Testis (tissue), 2 donors: ENCODE data around the gene GAL3ST3.

Experiments used
- POLR2A ChIP-seq: fragments of 450-650 bp; IDR thresholded peaks from one replicate; pipeline ENCODE4 v1.6.1; 2017; ENCODE audit warnings: antibody characterized with exemption, mild to moderate bottlenecking, moderate library complexity
- TF ChIP-seq, protein P1 (sequence below), 3 experiments: fragments of 450-650 bp in 2 of 3; fragments of 200-600 bp in 1 of 3; sonication (generic) in 1 of 3; IDR thresholded peaks; one replicate each; pipeline ENCODE4 v1.5.1; 2016 to 2019; ENCODE audit warnings: antibody characterized with exemption in 3 of 3, mild to moderate bottlenecking in 2 of 3, moderate library complexity in 1 of 3

DNA sequence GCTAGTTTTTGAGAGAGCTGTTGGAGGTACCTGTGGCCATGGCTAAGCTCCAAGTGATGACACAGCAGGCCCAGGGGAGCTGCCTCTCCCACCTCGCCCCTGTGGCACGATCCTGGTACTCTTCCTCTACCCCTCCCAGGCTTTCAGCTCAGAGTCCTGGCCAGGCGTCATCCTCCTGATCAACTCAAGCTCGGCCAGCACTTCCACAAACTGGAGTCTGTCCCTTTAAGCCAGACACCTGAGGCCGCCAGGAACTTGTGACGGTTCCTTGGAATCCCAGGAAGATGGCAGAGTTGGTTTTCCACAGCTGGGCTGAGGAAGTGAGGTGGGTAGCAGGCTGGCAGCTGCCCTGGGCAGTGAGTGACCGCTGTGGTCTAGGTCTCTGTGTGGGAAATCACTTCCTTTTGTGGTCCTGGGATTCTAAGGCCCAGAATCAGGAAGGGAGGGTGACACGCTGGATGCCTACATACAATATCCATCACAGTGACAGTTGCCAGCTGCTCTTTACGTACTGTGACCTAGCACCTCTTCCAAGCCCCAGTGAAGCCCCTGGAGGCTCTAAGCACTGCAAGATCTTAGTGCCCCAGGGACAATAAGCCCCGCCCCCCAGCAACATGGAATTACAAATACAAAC, 40.4 kb downstream of the GAL3ST3 start:
- TF ChIP-seq POLR2A = no peak
- TF ChIP-seq, protein P1, sequence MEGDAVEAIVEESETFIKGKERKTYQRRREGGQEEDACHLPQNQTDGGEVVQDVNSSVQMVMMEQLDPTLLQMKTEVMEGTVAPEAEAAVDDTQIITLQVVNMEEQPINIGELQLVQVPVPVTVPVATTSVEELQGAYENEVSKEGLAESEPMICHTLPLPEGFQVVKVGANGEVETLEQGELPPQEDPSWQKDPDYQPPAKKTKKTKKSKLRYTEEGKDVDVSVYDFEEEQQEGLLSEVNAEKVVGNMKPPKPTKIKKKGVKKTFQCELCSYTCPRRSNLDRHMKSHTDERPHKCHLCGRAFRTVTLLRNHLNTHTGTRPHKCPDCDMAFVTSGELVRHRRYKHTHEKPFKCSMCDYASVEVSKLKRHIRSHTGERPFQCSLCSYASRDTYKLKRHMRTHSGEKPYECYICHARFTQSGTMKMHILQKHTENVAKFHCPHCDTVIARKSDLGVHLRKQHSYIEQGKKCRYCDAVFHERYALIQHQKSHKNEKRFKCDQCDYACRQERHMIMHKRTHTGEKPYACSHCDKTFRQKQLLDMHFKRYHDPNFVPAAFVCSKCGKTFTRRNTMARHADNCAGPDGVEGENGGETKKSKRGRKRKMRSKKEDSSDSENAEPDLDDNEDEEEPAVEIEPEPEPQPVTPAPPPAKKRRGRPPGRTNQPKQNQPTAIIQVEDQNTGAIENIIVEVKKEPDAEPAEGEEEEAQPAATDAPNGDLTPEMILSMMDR (IDR thresholded peaks at IDR 0.05) = no peak
